ENCODE results near the gene NKX2-2.

The NKX2-2 gene

GRCh38 chr20:21523281-21523868 is 9.5 kb upstream of the NKX2-2 start:
- no peak overlapping the region for H3K4me3 ChIP-seq (ENCODE audit: low read depth, low read length)
- DNase-seq (ENCODE audit: low read depth): no peak

DNA sequence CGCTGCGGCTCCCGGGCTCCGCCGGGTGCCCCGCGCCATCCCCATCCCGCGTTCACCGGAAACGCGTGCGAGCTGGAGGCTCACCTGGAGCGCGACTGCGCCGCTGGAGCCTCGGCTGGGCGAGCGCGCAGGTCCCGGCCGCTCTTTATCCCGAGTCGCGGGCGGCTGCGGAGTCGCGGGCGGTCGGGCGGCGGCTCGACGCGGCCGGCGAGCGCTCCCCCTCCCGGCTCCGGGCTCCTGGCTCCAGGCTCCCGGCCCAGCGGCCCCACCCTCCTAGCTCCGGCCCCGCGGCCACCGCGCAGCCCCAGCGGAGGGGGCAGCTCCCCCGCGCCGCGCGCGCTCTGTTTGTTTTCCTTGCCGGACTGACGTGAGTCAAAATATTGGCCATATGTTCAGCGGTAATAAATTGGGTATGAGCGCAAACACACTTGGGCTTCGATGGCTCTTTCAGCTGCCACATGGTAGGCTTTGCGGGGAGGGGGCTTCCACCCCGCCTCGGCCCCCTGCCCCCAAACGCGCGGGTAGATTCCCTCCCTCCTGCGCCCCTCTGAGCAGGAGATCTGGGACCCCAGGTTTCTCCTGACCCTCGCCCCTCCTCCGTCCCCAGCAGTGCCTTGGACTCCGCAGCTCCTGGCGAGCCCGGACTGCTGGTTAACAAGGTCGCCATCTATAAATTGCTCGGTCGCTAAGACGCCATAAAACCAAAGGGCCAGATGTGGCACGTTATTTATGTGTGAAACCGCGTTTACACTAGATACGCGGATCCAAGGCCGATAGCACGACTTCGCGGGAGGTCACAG is 8.8 kb upstream of the NKX2-2 start:
- no peak overlapping the region for H3K4me3 ChIP-seq (ENCODE audit: low read depth, low read length)
- no peak for DNase-seq (ENCODE audit: low read depth)

DNA sequence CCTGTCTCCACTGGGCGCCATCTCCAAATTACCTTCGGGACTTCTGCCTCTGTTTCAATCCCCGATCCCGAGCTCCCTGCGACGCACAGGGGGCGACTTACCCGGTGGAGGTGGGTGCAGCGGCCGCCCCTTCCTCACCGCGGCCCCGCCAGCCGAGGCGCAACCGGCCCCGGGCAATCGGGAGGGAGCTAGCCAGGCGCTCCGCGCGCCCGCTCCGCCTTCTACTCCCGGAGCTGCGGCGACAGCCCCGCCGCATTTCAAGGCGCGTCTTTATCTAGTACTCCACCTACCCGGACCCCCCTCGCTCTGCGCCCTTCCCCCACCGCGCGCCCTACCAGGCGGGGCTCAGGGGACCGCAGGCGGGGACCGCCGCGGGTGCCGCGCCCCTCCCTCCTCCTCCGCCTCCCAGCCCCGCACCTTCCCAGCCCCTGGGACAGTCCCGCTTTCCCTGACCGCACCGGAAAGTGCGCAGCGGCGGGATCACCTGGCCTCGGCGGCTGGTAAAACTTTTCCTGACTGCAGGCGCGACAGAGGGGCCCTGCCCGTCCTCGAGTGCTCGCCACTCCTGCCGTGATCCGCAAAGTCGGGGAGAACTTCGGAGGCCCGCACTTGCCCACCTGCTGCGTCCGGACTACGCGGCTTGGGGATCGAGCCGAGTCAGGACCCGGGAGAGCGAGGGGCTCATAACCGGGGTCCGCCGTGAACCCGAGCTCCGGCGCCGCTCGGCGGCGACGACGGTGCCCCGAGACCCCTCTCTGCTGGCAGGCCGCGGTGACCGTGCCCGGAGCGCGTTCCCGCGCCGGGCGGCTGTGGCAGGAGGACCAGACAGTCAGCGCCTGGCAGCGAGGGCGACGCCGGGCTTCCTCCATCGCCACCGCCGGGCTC is 8.0 kb upstream of the NKX2-2 start:
- no peak overlapping the region for H3K4me3 ChIP-seq (ENCODE audit: low read depth, low read length)
- DNase-seq (ENCODE audit: low read depth): no peak

GRCh38 chr20:21520702-21521595 is 7.1 kb upstream of the NKX2-2 start:
- H3K4me3 ChIP-seq (ENCODE audit: low read depth, low read length): no peak overlapping the region
- DNase-seq (ENCODE audit: low read depth): no peak

- no peak for DNase-seq (ENCODE audit: low read depth)
Observed at GRCh38 chr20:21519136-21519584, 5.3 kb upstream of the NKX2-2 start.

GRCh38 chr20:21518292-21518991 is 4.6 kb upstream of the NKX2-2 start:
- H3K4me3 ChIP-seq (ENCODE audit: low read depth, low read length): no peak overlapping the region
- DNase-seq (ENCODE audit: low read depth): no peak

More at GRCh38 chr20:21519136-21519584, 5.3 kb upstream of the NKX2-2 start:
- H3K4me3 ChIP-seq (ENCODE audit: low read depth, low read length): no peak overlapping the region

GRCh38 chr20:21517566-21518277 is 3.9 kb upstream of the NKX2-2 start:
- H3K4me3 ChIP-seq (ENCODE audit: low read depth, low read length): no peak overlapping the region

DNA sequence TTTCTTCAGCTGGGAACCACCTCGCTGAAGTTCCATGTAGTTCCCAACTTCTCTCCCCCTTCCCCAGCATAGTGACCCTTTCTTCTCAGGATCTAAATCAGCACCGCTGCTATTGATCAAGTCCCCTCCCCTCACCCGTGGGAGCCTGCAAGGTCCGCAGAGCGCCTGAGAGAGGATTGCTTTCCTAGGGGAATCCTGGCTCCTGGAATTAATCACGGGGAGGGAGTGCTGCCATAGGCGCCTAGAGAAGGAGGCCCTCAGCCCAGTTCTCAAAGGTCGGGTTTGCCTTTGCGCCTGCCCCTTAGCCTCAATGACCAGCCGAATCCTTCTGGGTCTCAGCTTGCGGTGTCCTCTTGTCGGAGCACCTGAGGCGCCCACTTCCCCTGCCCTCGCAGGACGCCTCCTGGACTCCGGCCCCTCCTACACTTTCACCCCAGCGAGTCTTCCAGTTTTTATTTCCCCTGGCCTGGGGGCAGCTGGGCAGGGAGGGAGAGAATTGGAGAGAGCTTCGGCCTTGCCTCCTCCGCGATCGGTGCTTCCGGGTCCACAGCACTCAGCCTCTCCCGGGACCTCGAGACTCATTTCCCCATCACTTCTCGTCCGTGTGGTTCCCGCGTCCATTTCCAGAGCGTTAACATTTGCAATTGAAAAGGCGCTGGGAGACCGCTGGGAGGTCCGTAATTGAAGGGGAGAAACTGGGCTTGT is 3.1 kb upstream of the NKX2-2 start:
- no peak overlapping the region for H3K4me3 ChIP-seq (ENCODE audit: low read depth, low read length)
- DNase-seq (ENCODE audit: low read depth): no peak

More at GRCh38 chr20:21517566-21518277, 3.9 kb upstream of the NKX2-2 start:
- DNase-seq (ENCODE audit: low read depth): no peak

- H3K4me3 ChIP-seq (ENCODE audit: low read depth, low read length): no peak overlapping the region
Observed at GRCh38 chr20:21516180-21516567, 2.3 kb upstream of the NKX2-2 start.

DNA sequence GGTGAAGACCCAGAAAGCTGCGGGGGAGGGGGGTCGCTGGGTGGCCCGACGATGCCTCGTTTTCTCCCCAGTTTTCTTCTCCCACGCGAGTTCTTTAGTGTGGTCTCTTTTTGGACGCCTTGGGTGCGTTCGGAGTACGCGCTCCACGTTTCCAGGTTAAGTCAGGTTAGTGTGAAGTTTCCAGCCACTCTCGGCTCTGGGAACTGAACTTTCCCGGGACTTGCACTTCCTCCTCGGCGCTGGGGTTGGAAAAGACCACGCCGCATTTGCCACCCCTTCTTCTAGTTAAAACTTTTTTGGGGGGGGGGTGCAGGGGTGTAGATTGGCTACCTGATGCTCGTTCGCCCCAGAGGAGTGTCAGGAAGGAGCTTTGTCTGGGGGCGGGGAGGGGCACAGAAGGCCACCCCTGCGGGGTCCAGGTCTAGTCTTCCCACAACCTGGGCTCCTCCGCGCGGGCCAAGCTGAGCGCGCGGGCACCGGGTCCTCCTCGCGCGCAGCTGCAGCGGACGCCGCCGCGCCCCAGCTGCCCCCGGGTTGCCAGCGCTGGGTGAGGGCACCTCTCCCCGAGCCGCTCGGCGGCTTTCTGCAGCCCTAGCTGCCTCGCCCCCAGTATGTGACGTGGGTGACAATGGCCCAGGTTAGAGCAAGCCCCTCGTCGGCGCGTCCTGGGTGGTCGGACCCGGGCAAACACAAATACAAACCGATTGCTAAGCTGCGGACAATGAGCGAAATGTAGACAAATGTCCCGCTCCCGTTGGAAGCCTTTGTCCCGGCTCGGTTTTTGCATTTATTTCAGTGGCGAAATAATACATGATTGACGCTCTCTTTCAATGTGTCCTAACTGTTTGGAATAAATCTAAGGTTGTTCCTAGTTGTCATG is 1.7 kb upstream of the NKX2-2 start:
- no peak overlapping the region for H3K4me3 ChIP-seq (ENCODE audit: low read depth, low read length)
- no peak for DNase-seq (ENCODE audit: low read depth)

More at GRCh38 chr20:21516180-21516567, 2.3 kb upstream of the NKX2-2 start:
- DNase-seq (ENCODE audit: low read depth): no peak

DNA sequence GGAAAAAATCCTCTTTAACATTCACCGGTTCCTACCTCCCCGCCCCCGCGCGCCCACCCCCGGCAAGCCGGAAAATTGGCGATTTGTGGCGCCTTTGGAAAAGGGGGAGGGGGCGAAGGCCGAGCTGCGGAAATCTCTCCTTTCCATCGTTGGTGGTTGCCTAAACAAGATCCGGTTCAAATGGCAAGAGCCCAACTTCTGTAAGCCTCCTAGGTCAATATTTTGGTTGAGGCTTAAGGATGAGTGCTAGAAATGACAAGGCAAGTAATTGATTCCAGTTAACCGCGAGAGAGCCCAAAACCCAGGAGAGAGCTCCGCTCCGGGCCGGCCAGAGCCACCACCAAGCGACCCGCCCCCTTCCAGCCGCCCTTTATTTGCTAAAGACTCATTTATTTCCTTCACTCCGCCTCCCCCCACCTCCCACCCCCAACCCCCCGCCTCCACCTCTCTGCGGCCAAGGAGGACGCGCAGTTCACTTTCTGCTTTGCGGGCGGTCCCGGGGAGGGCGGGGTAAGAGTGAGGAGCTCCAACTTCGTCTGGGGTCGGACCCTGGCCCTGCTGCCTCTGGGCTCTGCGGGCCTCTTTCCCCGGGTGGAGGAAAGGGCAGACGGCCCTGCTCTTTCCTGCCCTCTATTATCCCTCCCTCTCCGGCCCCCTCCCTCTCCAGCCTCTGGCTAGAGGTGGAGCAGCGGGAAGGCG is 838 bp upstream of the NKX2-2 start:
- no peak overlapping the region for H3K4me3 ChIP-seq (ENCODE audit: low read depth, low read length)
- DNase-seq (ENCODE audit: low read depth): no peak

GRCh38 chr20:21513181-21513663 is 642 bp downstream of the NKX2-2 start:
- no peak overlapping the region for H3K4me3 ChIP-seq (ENCODE audit: low read depth, low read length)
- no peak for DNase-seq (ENCODE audit: low read depth)

GRCh38 chr20:21512634-21513180 is 1.2 kb downstream of the NKX2-2 start:
- H3K4me3 ChIP-seq (ENCODE audit: low read depth, low read length): peak overlapping the region; percentile 31
- no peak for DNase-seq (ENCODE audit: low read depth)

DNA sequence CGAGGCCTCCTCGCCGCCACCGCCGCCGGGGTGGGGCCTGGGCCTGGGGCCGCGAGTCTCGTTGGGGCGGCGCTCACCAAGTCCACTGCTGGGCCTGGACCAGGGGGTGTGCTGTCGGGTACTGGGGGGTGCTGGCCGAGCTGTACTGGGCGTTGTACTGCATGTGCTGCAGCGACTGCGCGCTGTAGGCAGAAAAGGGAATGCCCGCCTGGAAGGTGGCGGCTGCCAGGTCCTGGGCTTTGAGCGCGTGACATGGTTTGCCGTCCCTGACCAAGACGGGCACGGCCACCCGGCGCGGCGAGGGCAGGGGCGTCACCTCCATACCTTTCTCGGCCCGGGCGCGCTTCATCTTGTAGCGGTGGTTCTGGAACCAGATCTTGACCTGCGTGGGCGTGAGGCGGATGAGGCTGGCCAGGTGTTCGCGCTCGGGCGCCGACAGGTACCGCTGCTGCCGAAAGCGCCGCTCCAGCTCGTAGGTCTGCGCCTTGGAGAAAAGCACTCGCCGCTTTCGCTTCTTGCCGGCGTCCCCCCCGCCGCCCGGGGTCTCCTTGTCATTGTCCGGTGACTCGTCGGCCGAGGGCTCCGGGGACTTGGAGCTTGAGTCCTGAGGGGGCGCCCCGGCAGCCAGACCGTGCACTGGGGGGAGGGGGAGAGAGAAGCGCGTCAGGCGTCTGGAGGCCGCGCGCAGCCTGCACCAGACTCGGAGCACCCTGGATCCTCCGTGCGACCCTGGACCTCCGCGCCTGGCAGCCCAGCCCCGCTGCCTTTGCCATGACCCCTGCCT is 1.8 kb downstream of the NKX2-2 start:
- no peak for DNase-seq (ENCODE audit: low read depth)
- peak overlapping the region; percentile 31 for H3K4me3 ChIP-seq (ENCODE audit: low read depth, low read length)

DNA sequence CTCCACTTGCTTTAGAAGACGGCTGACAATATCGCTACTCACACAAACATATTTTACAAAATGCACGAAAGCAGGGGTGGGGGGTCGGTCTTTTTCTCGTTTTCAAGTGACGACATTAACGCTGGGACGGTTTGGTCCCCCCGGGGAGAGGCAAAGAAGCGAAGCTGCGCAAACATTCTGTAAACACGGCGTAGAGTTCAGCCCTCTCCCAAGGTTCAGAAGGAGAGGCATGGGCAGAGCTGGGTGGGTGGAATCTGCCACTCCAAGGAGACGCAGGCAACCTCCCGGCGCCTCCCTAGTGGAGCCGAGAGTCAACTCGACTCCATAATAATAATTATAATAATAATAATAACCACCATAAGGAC is 2.4 kb downstream of the NKX2-2 start:
- no peak overlapping the region for H3K4me3 ChIP-seq (ENCODE audit: low read depth, low read length)
- DNase-seq (ENCODE audit: low read depth): no peak

Data from skeletal muscle cell (primary cell).